Liver (tissue), 9 donors: Measurements from ENCODE around the gene DHRS2. TPM values are rescaled to one million over a fixed set of nuclear protein-coding genes. Genes with fewer than 3 reads are reported as not detected.

ENCODE experiments used
- DNase-seq: peaks from one replicate; pipeline ENCODE4 v3.0.0-alpha.2; 2017; ENCODE audit warnings: low spot score
- H3K27ac ChIP-seq, 2 donors: one replicate each; pipeline ENCODE4 v1.7.0; 2013; ENCODE audit warnings: inconsistent platforms in 2 of 2, low read length in 2 of 2, control low read depth in 1 of 2, low read depth in 1 of 2, mild to moderate bottlenecking in 1 of 2
- H3K27me3 ChIP-seq, 4 donors: one replicate each; pipeline versions ENCODE4 v1.6.1 to v1.7.0; 2013; ENCODE audit warnings: low read length in 3 of 4, inconsistent platforms in 1 of 4, mild to moderate bottlenecking in 1 of 4, moderate library complexity in 1 of 4; ENCODE audit not compliant: control insufficient read depth in 4 of 4, insufficient read depth in 4 of 4
- H3K36me3 ChIP-seq, 4 donors: one replicate each; pipeline versions ENCODE4 v1.6.1 to v1.7.0; 2013; ENCODE audit warnings: low read length in 3 of 4, mild to moderate bottlenecking in 3 of 4, low read depth in 1 of 4, moderate library complexity in 1 of 4; ENCODE audit not compliant: control insufficient read depth in 4 of 4, insufficient read depth in 3 of 4
- H3K4me1 ChIP-seq, 4 donors: one replicate each; pipeline versions ENCODE4 v1.6.1 to v1.7.0; 2013; ENCODE audit warnings: low read length in 3 of 4, mild to moderate bottlenecking in 3 of 4, moderate library complexity in 1 of 4; ENCODE audit not compliant: control insufficient read depth in 4 of 4, insufficient read depth in 4 of 4
- H3K4me3 ChIP-seq, 3 donors: one replicate each; pipeline versions ENCODE4 v1.6.1 to v1.7.0; 2013; ENCODE audit warnings: low read length in 3 of 3, control low read depth in 1 of 3, low read depth in 1 of 3, mild to moderate bottlenecking in 1 of 3
- H3K9ac ChIP-seq, 2 donors: one replicate each; pipeline ENCODE4 v1.7.0; 2013; ENCODE audit warnings: low read length in 2 of 2, mild to moderate bottlenecking in 2 of 2, moderate library complexity in 2 of 2, control low read depth in 1 of 2, low read depth in 1 of 2
- H3K9me3 ChIP-seq, 4 donors: one replicate each; pipeline versions ENCODE4 v1.6.1 to v1.7.0; 2013; ENCODE audit warnings: low read length in 3 of 4; ENCODE audit not compliant: control insufficient read depth in 4 of 4
- EGR1 ChIP-seq, 2 donors: IDR thresholded peaks; 2 replicates each; pipeline ENCODE4 v1.6.1; 2016 to 2018; ENCODE audit warnings: antibody characterized with exemption in 2 of 2, low read depth in 2 of 2
- GABPA ChIP-seq, 2 donors: IDR thresholded peaks in 1 of 2; conservative IDR thresholded peaks in 1 of 2; 2 replicates each; pipeline ENCODE4 v1.6.1; 2016; ENCODE audit warnings: antibody characterized with exemption in 2 of 2, mild to moderate bottlenecking in 1 of 2, moderate library complexity in 1 of 2
- NR2F2 ChIP-seq: IDR thresholded peaks from 2 replicates; pipeline ENCODE4 v1.6.1; 2016; ENCODE audit warnings: antibody characterized with exemption
- SP1 ChIP-seq: IDR thresholded peaks from 2 replicates; pipeline ENCODE4 v1.6.1; 2018; ENCODE audit warnings: antibody characterized with exemption, mild to moderate bottlenecking
- YY1 ChIP-seq: IDR thresholded peaks from 2 replicates; pipeline ENCODE4 v1.6.1; 2016; ENCODE audit warnings: antibody characterized with exemption, mild to moderate bottlenecking
- WGBS: extraction: QIAGEN DNeasy Blood & Tissue Kit; methylation state at CpG from one replicate; pipeline ENCODE4 v1.1.7; 2013; 5-methylcytosine and 5-hydroxymethylcytosine counted together
- polyA plus RNA-seq, 2 donors: library from polyadenylated mRNA; stranded (reverse) in 1 of 2; unstranded in 1 of 2; fragments of 200-250 nt in 1 of 2; fragments of >200 nt in 1 of 2; fragmentation: Nextera tagmentation in 1 of 2; extraction: Ambion mirVana in 1 of 2; gene quantifications; one replicate each; pipeline versions ENCODE4 v1.2.1 to v1.2.3, GENCODE V29; 2013 to 2015
- total RNA-seq, 2 donors: library from RNA; depleted of rRNA; stranded (reverse); fragments of >200 nt; gene quantifications; one replicate each; pipeline ENCODE4 v1.2.3, GENCODE V29; 2014
- TF ChIP-seq, protein P1 (sequence below): IDR thresholded peaks from 2 replicates; pipeline ENCODE4 v1.6.1; 2016; ENCODE audit warnings: antibody characterized with exemption
- TF ChIP-seq, protein P2 (sequence below): IDR thresholded peaks from 2 replicates; pipeline ENCODE4 v1.6.1; 2016; ENCODE audit warnings: antibody characterized with exemption, mild to moderate bottlenecking
- donor health status: healthy.
- donor health status: healthy.
- donor health status: healthy.
- donor health status: healthy.
- donor health status: healthy.

Gene DHRS2
- total and polyA plus RNA-seq, 4 donors = 0.33 to 1.0 (median 0.62) TPM

DNA sequence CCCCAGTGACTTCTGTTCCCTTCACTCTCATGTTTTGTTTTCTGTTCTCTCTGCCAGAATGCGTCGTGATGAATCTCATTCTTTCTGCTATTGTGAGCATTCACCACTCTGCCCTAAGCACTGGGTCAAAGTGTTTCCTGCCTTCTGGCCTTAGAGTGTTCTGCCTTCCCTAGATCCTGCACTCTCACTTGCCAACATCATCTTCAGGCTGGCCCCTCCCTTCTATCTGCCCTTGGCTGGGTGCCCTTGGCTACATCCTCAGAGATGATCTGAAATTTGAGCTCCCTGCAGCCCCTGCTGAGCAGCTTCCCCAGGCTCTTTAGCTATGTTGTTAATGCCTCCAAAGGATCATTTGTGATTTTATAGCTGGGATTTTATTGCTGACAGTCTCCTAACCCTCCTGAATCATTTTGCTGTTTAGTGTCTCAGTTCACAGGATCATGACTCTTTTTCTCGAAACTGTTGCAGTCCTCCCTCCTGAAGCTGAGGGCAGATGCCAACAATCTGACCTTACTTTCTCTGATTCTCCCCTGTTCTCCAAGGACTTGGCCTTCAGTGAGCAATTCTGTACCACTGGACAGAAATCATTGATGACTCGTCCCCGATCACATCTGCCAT lies 4.5 kb downstream of the DHRS2 start:
- no peak overlapping the region for H3K9ac ChIP-seq
- no peaks in the 10 kb centered on the region for H3K27me3 ChIP-seq
- H3K9me3 ChIP-seq = no peaks in the 10 kb centered on the region
- no peak for DNase-seq
- no peak overlapping the region for H3K27ac ChIP-seq
- no peak overlapping the region for H3K4me3 ChIP-seq
- no peaks in the 10 kb centered on the region for H3K4me1 ChIP-seq
- no peaks in the 10 kb centered on the region for H3K36me3 ChIP-seq
- 80% methylated on average over 5 of the region's 5 CpGs for whole genome bisulfite sequencing
- TF ChIP-seq NR2F2 (peak; percentile 97), YY1 (no peak), SP1 (peak; percentile 22)

DNA sequence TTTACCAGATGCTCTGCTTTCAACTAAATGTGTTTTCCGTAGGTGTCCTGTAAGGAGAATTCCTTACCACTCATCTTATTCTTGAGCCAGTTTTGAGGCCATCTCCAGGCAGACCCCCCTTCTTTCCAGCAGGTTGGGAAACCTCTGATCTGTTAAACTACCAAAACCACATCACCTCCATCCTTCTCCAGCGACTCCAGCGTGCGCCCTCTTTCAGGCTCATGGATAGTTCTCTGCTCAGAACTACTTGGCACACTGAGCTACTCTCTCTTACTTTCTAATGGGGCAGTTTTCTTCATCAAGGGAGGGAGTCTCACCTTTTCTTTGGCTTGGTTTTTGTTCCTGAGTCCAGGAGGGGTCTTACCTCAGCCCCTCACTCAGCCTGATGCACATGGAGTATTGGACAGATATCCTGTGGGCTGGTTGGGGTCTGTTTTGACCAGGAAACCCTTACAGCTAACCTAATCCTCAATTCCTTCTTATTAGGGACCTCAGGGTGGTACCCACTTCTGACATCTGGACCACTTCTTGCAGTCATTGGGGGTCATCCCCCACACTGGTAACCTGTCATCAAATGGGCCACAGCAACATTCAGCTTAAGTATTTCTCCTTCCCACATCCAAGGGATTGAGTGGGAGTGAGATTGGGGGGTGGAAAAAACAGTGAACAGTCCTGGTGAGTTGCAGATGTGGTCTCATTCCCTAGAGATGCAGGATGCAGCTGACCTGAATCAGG lies 5.2 kb downstream of the DHRS2 start:
- Histone ChIP-seq H3K9me3 (no peaks in the 10 kb centered on the region), H3K36me3 (no peaks in the 10 kb centered on the region), H3K27ac (no peak overlapping the region), H3K27me3 (no peaks in the 10 kb centered on the region), H3K9ac (no peak overlapping the region), H3K4me3 (no peak overlapping the region), H3K4me1 (no peaks in the 10 kb centered on the region)
- no peak for DNase-seq
- WGBS = 97% methylated on average over 4 of the region's 4 CpGs
- TF ChIP-seq GABPA (IDR thresholded peaks at IDR 0.05 in 1 of 2, conservative IDR thresholded peaks at IDR 0.05 in 1 of 2) (no peak), SP1 (no peak), NR2F2 (no peak), YY1 (no peak), EGR1 (IDR thresholded peaks at IDR 0.05; ENCODE audit: low read depth in 2 of 2) (no peak)
- TF ChIP-seq, protein P1, sequence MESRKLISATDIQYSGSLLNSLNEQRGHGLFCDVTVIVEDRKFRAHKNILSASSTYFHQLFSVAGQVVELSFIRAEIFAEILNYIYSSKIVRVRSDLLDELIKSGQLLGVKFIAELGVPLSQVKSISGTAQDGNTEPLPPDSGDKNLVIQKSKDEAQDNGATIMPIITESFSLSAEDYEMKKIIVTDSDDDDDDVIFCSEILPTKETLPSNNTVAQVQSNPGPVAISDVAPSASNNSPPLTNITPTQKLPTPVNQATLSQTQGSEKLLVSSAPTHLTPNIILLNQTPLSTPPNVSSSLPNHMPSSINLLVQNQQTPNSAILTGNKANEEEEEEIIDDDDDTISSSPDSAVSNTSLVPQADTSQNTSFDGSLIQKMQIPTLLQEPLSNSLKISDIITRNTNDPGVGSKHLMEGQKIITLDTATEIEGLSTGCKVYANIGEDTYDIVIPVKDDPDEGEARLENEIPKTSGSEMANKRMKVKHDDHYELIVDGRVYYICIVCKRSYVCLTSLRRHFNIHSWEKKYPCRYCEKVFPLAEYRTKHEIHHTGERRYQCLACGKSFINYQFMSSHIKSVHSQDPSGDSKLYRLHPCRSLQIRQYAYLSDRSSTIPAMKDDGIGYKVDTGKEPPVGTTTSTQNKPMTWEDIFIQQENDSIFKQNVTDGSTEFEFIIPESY = no peak

DNA sequence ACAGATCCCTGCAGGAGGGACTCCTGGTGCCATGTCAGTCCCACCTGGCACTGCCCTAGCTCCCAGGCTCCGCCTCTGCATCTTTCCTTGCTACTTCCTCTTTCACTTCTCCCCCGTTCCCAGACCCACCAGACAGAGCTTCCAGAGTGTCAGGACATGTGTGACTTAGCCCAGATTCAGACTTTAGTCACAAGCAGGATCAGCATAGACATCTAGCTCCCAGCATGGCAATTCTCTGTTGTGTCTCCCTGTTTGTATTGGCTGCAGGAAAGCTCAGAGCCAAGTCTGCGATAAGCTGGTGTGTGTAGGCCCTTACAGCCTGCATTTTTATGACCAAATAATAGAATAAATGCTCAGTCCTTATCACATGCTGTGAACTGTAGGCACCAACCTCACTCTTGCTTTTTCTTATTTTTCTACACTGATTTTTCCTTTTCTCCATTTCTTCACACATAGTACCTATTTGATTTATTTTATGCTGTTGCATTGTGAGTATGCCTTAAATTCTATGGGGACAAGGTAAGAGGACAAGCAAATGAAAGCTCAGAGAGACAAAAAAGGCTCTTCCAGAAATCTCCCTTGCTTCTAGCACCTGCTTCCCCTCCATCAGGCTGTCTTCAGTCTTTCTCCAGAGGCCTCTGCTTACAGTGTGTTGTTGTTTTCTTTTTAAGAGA lies 5.9 kb downstream of the DHRS2 start:
- WGBS = 78% methylated on average over 3 of the region's 3 CpGs
- no peak for DNase-seq
- Histone ChIP-seq H3K27ac (no peak overlapping the region), H3K27me3 (no peaks in the 10 kb centered on the region), H3K4me1 (no peaks in the 10 kb centered on the region), H3K36me3 (no peaks in the 10 kb centered on the region), H3K9ac (no peak overlapping the region), H3K9me3 (no peaks in the 10 kb centered on the region), H3K4me3 (no peak overlapping the region)
- TF ChIP-seq, protein P1 = no peak
- TF ChIP-seq YY1 = no peak
- TF ChIP-seq, protein P2, sequence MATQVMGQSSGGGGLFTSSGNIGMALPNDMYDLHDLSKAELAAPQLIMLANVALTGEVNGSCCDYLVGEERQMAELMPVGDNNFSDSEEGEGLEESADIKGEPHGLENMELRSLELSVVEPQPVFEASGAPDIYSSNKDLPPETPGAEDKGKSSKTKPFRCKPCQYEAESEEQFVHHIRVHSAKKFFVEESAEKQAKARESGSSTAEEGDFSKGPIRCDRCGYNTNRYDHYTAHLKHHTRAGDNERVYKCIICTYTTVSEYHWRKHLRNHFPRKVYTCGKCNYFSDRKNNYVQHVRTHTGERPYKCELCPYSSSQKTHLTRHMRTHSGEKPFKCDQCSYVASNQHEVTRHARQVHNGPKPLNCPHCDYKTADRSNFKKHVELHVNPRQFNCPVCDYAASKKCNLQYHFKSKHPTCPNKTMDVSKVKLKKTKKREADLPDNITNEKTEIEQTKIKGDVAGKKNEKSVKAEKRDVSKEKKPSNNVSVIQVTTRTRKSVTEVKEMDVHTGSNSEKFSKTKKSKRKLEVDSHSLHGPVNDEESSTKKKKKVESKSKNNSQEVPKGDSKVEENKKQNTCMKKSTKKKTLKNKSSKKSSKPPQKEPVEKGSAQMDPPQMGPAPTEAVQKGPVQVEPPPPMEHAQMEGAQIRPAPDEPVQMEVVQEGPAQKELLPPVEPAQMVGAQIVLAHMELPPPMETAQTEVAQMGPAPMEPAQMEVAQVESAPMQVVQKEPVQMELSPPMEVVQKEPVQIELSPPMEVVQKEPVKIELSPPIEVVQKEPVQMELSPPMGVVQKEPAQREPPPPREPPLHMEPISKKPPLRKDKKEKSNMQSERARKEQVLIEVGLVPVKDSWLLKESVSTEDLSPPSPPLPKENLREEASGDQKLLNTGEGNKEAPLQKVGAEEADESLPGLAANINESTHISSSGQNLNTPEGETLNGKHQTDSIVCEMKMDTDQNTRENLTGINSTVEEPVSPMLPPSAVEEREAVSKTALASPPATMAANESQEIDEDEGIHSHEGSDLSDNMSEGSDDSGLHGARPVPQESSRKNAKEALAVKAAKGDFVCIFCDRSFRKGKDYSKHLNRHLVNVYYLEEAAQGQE = no peak
